A549 (cell line): Measurements from ENCODE around the gene HOXC6.

Source experiments
- BHLHE40 ChIP-seq: IDR thresholded peaks from 2 replicates; pipeline ENCODE4 v1.6.1; 2012; ENCODE audit warnings: low read depth, low read length, inconsistent platforms
- CTCF ChIP-seq: fragments of >200 bp; sonication (Bioruptor Twin); formaldehyde crosslinking; IDR thresholded peaks from 3 replicates; pipeline ENCODE4 v1.5.1; 2016
- HDAC2 ChIP-seq: fragments of 200-600 bp; sonication (generic); IDR thresholded peaks from 2 replicates; pipeline ENCODE4 v1.6.1; 2016
- JUNB ChIP-seq: fragments of >200 bp; sonication (Bioruptor Twin); formaldehyde crosslinking; IDR thresholded peaks from 2 replicates; pipeline ENCODE4 v1.6.1; 2016
- KDM1A ChIP-seq: fragments of 200-600 bp; sonication (generic); IDR thresholded peaks from 2 replicates; pipeline ENCODE4 v1.6.1; 2016; ENCODE audit warnings: low read depth, mild to moderate bottlenecking
- MAX ChIP-seq: IDR thresholded peaks from 2 replicates; pipeline ENCODE4 v1.6.1; 2012
- POLR2A ChIP-seq: IDR thresholded peaks from 2 replicates; pipeline ENCODE4 v1.6.1; 2012; ENCODE audit warnings: mild to moderate bottlenecking, low read length
- RFX5 ChIP-seq: fragments of 450-650 bp; IDR thresholded peaks from 2 replicates; pipeline ENCODE4 v1.7.1; 2014; ENCODE audit warnings: antibody characterized with exemption, mild to moderate bottlenecking, moderate library complexity
- RNF2 ChIP-seq: fragments of 200-600 bp; sonication (generic); IDR thresholded peaks from 2 replicates; pipeline ENCODE4 v1.6.1; 2016; ENCODE audit warnings: low read depth, mild to moderate bottlenecking, antibody characterized with exemption, moderate library complexity, borderline replicate concordance
- SREBF2 ChIP-seq: fragments of 450-650 bp; IDR thresholded peaks from 2 replicates; pipeline ENCODE4 v1.6.1; 2014; ENCODE audit warnings: mild to moderate bottlenecking, moderate library complexity
- TP53 ChIP-seq: fragments of 250-450 bp; sonication (Bioruptor Pico); IDR thresholded peaks from 2 replicates; pipeline ENCODE4 v1.5.0; 2021; ENCODE audit warnings: mild to moderate bottlenecking, moderate library complexity

- no peak for TF ChIP-seq POLR2A
- no peak for TF ChIP-seq MAX
- TF ChIP-seq HDAC2 = no peak
- 0 out of 3 replicates have a peak, but pooled peaks have one; percentile 7 for TF ChIP-seq CTCF
- no peak for TF ChIP-seq RNF2
- TF ChIP-seq JUNB = no peak
- TF ChIP-seq KDM1A = no peak
- no peak for TF ChIP-seq TP53 (CRISPR knock-in tag)
- no peak for TF ChIP-seq BHLHE40
- no peak for TF ChIP-seq SREBF2
- no peak for TF ChIP-seq RFX5
Measured at GRCh38 chr12:54004063-54004840, 24.0 kb upstream of the HOXC6 start.
